Fibroblast of mammary gland (primary cell): ENCODE data around the gene COPS8.
A peak's percentile ranks its signal among the peaks of the same experiment; 100 is the strongest.

Experiments used
- DNase-seq: peaks from one replicate; pipeline ENCODE4 v3.0.0-alpha.2; 2010; ENCODE audit warnings: low read depth
- H3K4me3 ChIP-seq: 2 replicates; pipeline ENCODE4 v1.5.1; 2011; ENCODE audit warnings: low read depth, mild to moderate bottlenecking, low read length, moderate library complexity; ENCODE audit not compliant: control insufficient read depth
- CTCF ChIP-seq: conservative IDR thresholded peaks from 2 replicates; pipeline ENCODE4 v1.5.1; 2011; ENCODE audit warnings: low read depth, low read length, inconsistent platforms; ENCODE audit not compliant: control insufficient read depth, insufficient read depth

Gene COPS8

GRCh38 chr2:237085248-237086221, at the start of gene COPS8:
COPS8 (plus strand) TSS chr2:237085889; CDS start chr2:237085965, 76 bp downstream.
- peak; percentile 15 for TF ChIP-seq CTCF
- peak within 1 kb of the TSS; percentile 93 for H3K4me3 ChIP-seq
- peak; percentile 91 for DNase-seq

- no peak overlapping the region for H3K4me3 ChIP-seq
- TF ChIP-seq CTCF, result no peak
- DNase-seq, result no peak
Observed at GRCh38 chr2:237039301-237040031, 46.2 kb upstream of the COPS8 start.

- H3K4me3 ChIP-seq, result no peak overlapping the region
- DNase-seq, result no peak
- no peak for TF ChIP-seq CTCF
Observed at GRCh38 chr2:237041231-237041630, 44.5 kb upstream of the COPS8 start.

GRCh38 chr2:237042101-237042500, 43.6 kb upstream of the COPS8 start:
- no peak for TF ChIP-seq CTCF

GRCh38 chr2:237043866-237044265, 41.8 kb upstream of the COPS8 start:
- no peak for DNase-seq
- H3K4me3 ChIP-seq, result no peak overlapping the region
- no peak for TF ChIP-seq CTCF

More at GRCh38 chr2:237042101-237042500, 43.6 kb upstream of the COPS8 start:
- DNase-seq, result no peak
- H3K4me3 ChIP-seq, result no peak overlapping the region

- no peak overlapping the region for H3K4me3 ChIP-seq
- no peak for TF ChIP-seq CTCF
- no peak for DNase-seq
Observed at GRCh38 chr2:237044281-237044680, 41.4 kb upstream of the COPS8 start.
